CD4-positive, alpha-beta T cell treated with Interleukin-15 for 1 hour (primary cell): Measurements from ENCODE around the gene ANKH.
A peak's percentile ranks its signal among the peaks of the same experiment; 100 is the strongest.

Experiments used
- DNase-seq: peaks from one replicate; pipeline ENCODE4 v3.0.0-alpha.2; 2020

The ANKH gene

DNA sequence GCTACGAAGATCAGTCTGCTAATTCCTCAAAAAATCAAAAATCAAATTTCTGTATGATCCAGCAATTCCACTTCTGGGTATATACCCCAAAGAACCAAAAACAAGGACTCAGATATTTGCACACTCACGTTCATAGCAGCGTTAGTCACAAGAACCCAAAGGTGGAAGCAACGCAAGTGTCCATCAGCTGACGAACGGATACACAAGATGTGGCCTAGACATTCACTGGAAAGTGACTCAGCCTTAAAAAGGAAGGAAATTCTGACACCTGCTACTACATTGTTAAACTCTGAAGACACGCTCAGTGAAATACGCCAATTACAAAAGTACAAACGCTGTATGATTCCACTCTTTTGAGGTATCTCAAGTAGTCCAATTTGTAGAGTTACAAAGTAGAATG is 113.7 kb downstream of the ANKH start:
- DNase-seq = peak; percentile 33

DNA sequence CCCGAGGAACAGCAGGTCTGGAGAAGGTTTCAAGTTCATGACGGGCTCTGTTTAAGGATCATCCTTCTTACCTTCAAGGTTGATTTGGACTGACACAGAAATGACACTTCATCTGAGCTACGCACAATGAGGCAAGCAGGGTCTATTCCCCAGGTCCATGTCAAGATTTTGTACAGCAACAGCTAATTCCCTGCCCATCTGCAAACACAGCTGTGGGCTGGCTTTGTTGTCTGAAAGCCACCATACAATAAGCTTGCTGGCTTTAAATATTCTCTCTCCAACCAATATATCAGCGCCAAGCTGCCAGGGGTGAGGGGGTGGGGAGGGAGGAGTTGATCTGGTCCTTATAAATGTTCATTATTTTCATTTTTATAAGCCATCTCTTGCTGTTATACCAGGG is 115.1 kb downstream of the ANKH start:
- DNase-seq = no peak

DNA sequence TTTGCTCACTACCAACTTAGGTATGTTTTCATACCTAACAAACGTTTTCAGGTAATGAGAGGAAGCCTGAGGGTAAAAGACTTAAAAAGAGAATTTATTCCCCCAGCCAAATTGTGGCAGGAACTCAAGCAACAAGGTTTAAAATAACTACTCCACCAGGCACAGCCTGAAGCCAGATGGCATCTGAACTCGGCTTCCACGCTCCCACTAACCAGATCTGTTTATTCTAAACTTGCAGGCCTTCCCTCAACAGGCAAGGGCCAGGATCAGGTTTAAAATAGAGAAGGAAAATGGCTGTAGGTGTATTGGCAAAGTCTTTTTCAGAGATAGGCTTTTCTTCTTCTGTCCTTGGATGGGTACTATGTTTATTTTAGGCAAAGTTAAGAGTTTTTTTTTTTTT is 117.6 kb downstream of the ANKH start:
- no peak for DNase-seq

DNA sequence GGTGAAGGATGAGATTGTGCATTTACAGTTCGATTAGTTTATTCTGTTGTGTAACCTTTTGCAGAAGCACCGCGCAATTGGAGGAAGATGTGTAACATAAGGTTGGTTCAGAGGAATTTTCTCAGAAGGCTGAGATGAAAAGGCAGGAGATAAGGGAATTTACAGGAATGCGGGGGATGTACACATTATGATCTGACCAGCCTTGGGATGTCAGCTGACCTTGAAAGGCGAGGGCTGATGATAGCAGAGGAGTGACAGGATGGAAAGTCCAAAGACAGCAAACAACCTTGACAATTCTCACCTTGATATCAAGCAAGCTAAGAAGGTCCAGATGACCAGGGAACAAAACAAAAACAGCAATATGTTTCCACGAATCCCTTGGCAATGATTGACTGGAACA is 118.3 kb downstream of the ANKH start:
- no peak for DNase-seq

DNA sequence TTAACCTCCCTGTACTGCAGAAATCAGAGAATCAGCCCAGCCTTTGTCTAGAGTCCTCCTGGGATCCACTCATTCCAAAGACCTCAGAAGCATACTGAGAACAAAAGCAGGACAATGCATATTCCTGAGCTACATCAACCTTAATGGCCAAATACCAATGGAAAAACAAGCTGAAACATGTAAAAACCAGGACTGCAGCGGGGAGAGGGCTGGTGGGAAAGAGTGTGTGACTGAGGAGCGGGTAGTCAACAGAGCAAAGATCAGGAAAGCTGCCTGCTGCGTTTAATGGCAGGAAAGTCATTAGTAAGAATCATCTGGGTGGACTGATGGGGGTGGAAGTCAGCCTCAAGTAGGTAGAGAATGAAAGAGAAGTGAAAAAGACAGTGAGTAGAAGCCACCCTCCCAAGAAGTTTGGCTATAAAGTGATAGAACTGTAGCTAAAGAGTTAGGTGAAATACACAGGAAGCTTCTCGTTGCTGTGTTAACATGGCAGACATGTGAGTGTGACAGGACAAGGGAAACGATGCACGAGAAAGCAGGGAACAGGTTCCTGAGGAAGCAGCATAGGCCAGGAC is 119.0 kb downstream of the ANKH start:
- no peak for DNase-seq

DNA sequence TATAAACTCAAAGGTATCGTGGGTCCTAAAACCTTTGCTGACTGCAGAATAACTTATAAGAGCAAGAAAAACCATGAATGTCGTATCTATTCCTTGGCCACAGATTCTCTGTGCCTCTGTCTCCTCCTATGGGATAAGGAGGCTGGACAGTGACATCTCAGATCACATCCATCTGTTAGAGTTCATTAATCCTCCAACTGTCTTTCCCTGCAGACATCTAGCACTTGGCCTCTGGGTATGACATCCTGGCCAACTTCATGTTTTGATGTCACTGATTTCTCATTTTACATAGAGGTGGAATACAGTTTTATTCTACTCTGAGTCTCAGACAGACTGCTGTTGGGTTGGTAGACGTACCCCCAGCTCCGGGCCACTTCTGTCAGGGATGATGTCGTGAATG is 120.9 kb downstream of the ANKH start:
- no peak for DNase-seq

DNA sequence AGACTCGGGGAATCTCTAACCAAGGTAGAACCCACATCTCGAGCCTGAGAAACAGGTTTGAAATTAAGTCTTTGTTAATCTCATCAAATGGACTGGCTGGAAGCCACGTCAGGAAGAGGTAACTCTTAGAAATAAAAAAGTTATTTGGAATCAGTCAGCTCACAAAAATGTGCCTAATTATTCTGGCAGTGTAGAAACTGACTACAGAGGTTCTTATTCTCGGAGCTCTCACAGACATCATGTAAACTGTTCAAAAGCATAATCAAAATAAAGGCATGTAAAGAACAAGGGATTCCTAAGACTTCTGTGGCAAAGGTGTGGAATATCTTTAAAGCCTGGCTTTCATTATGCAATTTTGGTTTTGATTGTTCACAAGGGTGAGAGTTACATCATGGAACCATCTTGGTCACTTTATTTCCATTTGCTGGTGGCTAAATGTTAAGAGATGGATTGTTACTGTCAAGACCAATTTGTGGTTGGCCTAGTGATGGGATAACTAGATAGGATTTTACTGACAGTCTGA is 121.9 kb downstream of the ANKH start:
- no peak for DNase-seq

DNA sequence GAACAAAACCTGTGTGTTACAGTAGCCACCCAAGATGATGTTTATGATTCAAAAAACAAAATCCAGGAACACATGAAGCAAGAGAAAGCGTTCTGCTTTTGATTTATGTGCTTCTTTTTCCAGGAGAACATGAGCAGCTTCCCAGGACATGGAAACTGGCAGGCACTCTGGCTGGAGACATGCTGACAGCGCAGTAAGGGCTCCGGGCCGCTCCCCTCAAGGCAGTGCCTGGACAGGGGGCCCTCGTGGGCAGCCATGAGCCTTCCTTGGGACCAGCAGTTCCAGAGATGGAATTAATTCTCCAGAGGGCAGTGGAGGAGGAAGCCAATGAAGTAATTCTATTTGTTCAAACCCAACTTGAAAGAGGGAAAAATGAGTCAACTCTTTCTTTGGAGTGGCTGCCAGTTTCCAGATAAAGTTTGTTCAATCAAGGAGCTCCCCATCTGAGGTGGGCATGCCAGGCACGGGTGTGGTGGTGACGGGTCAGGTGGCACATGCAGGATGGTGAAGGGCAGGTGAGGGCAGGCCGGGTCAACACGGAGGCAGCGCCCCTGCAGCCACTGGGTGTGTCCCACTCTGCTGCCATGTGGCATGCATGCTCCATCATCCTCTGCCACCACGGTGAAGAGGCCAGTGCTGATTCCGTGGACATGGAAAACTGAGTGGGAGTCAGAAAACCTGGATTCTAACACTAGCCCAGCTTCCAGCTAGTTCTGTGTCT is 123.2 kb downstream of the ANKH start:
- DNase-seq = no peak

DNA sequence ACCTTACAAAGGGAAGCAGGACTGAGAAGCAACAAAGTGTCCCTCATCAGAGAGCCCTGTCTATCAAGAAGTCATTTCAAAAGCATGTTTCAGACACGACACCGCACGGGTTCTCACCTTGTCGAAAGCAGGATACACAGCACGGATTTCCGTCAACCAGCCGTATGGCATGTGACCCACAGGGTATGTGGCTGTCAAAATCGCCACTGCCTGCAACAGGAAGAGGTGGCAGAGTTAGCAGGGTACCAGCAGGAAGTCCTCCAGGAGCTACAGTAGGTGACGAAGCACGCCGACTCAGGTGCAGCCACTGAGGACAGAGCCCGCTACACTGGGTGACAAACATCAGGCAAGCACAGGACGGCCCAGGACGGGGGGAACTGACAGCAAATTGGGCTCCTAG is 125.8 kb downstream of the ANKH start:
- DNase-seq = peak; percentile 23

DNA sequence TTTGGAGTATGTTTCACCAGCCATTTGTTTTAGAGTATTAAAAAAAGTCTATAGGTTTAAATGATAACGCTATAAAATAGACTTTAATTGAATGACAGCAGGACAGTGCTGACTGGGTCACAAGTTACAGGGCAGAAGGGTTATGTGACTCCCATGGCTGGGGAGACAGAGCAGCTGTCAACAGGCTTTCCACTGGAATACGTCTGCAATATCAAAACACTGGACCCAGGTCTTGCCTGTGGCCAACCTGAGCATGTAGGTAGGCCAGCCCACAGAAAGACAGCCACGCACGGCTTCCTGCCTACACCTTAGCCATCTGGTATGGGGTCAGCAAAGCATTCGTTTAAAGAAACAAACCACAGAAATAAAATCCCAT is 126.4 kb downstream of the ANKH start:
- no peak for DNase-seq

DNA sequence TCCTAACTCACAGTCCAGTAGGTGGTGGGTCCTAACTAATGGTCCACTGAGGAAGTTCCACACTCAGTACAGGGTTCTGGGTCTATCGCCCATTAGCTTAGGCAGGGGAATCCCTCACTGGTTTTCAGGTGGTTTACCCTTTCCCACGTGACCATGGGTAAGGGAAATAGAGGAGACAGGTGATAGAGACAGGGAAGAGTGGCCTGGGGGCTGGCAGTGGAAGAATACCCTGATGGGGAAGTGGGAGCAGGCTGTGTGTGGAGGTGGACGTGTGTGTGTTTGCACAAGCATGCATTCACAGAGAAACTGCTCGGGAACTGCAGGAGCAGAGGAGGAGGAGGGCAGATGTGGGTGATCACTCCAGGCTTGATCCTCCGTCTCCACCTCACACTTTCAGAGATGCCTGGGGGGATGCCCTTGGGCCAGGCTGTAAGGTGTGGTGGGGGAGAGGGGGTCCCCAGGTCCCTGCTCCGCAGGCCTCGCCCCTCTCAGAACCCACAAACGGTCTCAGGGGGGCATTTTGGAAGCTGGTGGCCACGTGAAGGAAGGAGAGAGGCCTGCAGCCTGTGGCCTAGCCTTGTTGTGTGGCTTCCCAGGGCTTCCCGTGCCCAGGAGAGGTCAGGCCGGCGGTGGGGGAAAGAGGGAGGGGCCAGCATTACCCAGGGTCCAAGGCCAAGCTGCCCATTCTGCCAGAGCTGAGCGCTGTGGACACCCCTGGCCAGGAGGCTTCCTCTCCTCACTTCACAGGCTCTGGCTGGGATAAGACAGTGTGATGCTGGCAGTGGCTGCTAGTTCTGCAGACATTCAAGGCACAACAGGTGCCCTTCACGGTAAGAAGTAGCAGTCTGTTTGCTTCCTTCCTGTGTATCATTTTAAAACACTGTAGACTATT is 127.0 kb downstream of the ANKH start:
- no peak for DNase-seq

DNA sequence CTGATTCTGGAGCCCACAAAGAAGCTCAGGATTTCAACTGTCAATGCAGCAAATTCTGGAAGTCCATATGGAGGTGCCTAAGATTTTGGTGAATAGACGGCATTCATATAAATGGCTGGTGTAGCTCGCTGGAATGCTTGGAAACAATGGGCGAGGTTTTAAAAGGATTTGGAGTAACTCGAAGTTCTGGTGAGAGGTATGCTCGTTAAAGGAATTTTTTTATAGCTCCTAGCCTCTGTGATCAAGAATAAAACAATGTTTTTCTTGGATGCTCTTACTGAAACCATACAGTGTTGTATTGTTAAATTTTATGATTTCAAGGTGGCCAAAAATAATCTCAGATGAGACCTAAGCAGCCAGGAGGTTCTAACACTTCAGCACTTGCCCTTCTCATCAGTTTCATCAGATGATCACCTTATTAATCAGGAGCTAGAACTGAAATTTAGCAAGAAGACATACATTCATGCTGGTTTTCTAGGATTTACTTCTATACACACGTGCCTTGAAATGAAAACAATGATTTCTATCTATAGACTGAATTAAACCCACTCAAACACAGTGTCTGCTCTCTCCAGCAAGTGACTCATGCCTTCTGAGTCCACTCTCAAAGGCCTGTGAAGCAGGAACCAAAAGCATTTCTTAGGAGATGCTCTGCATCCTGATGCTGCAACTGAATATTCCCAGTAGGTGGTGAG is 127.8 kb downstream of the ANKH start:
- DNase-seq = no peak

DNA sequence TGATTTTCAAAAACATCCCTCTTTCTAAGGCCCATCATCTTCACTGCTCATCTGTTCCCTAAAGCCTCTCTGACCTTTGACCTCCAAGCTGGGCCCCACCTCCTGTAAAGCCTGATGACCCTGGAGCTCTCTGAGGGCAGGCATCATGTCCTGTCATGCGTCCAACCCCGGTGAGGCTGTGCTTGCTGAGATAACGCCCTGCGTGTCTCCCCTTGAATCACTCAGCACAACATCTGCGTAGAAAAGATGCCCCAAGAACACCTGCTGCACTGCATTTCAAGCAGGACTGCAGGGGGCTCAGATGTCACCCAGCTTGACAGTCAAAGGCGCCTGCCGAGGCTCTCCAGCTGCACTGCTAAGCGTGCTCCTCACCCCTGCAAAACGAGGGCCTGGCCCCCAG is 129.1 kb downstream of the ANKH start:
- DNase-seq = no peak

DNA sequence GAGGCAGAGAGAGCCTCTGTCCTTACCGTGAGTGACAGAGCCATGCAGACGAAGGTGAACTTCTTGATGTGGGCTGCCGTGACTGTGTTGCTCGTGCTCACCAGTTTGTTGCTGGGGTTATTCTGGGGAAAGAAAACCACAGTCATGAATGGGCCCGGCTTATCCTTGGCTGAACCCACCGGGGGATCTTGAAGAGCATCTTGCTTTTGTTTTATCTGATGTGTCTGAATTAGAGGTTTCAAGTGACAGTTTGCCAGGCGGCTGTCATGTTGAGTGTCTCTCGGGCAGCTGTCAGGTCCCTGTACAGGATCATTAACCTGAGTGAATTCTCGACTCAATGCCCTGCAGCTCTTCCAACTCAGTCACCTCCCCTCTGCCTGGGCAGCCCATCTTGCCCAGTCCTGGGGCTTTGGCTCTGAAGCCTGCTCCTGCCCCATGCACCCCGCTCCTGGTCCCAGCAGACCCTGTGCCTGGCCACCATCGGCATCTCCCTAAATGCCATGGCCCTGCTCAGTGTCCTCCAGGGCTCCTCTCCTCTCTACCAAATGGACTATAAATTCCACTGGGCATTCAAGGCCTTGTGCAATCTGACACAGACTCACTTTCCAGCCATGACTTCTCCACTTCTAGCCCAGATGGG is 129.7 kb downstream of the ANKH start:
- DNase-seq = no peak

DNA sequence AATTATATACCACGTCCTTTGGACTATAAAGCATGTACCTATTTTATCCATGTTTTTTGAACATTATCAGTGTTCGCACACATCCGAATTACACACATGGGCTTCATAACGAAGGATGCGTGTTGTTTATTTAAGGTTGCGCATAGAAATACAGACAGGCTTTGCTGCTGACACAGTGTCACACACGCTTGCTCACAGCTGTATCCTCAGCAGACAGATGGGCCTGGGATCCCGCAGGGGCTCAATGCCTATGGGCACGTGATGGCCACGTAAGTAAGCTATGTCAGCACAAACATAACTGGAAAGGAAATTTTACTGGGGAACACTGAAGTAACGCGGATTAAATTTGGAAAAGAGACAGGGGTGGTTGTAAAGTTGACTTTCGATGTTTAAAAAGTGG is 130.4 kb downstream of the ANKH start:
- no peak for DNase-seq

DNA sequence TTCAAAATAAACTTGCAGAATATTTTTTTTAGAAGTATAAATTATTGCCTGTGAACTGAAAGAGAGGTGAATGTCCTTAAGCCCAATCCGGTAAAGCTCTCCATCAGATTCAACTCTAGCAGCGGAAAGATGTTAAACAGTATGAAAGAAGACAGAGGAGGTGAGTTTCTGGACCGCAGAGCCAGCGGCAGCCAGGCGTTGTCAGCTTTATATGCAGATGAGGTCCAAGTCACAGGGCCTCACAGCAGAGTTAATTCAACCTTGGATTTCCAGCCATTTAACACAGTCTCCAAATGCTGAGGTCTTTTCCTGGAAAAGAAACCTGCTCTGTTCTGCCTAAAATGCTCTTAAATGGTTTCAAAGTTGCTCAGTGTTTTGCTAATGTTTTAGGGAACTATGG is 131.6 kb downstream of the ANKH start:
- no peak for DNase-seq

DNA sequence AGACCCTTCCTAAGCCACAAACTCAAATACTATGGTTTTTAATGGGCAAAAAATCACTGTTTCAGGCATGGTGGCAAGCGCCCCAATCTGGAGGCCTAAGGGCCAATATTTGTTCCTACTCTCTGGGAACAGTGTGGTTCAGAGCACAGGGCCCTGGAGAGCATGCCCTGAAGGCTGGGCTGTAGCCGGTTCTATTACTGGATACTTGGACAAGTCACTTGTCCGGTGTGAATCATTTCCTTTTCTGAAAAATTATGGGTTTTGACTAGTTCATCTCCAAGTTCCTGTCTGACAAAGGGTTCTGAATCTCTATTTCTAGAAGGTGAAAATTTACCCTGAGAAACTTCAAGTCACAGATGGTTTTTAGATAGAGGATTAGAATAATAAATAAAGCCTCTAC is 132.0 kb downstream of the ANKH start:
- no peak for DNase-seq

DNA sequence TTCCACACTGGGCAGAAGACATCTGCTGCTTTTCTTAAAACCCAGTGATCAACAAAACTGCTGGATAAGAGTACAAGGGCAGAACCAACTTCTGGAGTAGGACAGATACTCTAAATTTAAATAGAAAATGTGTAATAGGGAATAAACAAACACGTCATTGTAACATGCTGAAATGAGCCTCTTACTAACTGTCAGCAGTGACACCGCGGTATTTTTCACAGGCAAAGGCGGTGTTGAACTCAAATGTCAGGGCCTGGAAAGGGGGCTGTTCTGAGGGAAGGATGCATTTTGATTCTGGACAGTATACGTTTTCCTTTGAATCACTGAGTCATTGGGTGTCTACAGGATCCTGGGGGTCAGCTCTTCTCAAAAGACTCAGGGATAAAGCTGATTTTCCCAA is 133.5 kb downstream of the ANKH start:
- no peak for DNase-seq

DNA sequence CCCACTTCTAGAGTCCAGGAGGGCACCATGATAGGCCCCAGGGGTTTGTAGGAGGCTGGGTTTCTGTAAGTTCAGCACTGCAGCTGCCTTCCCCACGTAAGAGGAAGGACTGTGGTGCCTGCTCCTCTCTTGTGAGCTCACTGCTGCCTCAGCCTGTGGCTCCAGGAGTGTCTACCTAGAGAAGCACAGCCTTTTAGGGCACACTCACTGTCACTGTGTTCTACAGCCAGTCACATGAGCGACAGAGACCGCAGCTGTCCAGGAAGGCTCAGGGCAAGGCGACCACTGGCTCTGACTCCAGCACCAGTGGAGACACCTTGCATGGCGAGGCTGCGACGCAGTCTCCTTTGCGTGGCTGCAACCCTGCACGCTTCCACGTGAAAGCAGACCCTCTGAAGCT is 134.3 kb downstream of the ANKH start:
- DNase-seq = no peak

DNA sequence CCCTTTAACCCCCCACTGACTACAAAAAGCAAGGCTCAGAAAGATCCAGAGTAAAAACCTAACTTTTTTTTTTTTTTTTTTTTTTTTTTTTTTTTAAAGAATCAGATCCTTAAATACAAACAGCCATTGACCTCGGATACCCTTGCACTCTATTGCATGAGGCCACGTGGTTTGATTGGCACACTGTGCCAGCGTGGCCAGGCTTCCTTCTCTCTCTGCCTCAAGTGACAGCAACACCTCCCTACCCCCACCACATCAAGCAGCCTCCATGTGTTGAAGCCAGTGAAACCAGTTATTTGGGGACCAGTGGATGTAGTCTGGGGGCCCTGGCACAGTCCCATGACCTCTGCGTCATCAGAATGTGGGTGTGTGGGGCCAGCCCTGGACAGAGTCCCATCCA is 135.6 kb downstream of the ANKH start:
- DNase-seq = no peak

DNA sequence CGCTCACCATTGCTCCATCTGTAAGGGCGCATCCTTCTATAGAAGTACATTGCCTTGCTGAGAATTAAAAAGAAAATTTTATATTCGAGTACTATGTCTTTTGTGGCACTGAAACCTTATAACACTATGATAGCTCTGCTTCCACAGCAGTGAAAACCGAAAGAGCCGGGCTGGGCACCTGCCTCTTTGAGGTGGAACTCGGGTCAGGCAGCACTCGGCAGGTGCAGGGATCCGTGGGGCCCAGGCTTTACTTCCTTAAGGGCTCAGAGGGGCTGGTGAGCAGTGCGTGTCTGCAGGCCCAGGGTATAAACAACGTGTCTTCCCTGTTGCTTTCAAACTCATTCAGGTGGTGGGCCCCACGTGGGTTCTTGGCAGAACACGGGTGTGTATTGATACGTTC is 137.2 kb downstream of the ANKH start:
- no peak for DNase-seq

DNA sequence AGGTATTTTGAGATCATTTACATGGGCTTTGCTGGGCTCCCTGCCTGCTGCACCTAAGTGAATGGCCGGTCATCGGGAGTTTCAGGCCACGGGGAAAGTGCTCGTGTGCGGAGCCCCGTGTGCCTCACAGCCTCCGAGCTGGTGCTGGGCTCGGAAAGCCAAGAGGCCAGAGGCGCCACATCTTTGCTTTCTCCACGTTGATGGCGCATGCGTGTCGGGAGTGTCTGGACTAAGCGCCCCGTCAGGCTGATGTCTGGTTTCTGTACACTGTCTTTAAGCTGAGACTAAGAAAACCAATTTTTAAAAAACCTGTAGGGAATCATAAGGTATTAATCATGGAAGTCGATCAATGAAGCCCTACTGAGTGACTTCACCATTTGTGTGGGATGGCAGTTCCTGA is 137.9 kb downstream of the ANKH start:
- DNase-seq = no peak

DNA sequence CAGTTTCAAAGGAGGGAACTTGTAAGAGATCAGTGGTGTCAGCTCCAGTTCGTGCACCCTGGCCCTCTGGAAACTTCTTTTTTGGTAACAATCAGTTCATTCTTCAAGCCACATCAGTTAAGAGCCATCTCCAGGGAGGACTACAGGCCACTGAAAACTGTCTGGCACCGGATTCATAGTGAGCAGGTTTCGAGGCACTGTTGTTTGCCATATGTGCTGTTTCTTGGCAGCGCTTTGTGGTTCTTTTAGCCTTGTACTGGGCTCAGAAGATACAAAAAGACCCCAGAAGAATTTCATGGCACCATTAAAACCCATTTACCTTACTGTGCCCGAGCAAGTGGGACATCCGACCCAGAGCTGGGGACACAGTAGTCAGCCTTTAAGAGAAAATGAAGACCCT is 138.6 kb downstream of the ANKH start:
- DNase-seq = no peak
